IMR-90 (cell line): ENCODE data around the gene SGMS1. TPM values are rescaled to one million over a fixed set of nuclear protein-coding genes. Genes with fewer than 3 reads are reported as not detected.

Experiments used
- ATAC-seq: fragments of 200-7000 bp; cut with Tn5 transposase; 2 replicates; pipeline ENCODE4 v1.9.1; 2020; ENCODE audit warnings: low read depth, mild to moderate bottlenecking, moderate library complexity
- BruUV-seq: library from RNA; stranded (reverse); fragments of 400-500 nt; replicated peaks from 2 replicates; lab custom pipeline; 2021; lab: Mats Ljungman, UMichigan
- CTCF ChIA-PET: fragments of 300-600 bp; formaldehyde crosslinking; extraction: SDS; loops from one replicate; lab custom pipeline; 2021; ENCODE audit warnings: antibody characterized with exemption; lab: Yijun Ruan, JAX
- POLR2A ChIA-PET: fragments of 300-600 bp; sonication (Branson Sonifier 250); formaldehyde crosslinking; loops from one replicate; lab custom pipeline; 2022; ENCODE audit warnings: antibody characterized with exemption; ENCODE audit not compliant: unreplicated experiment; lab: Charles Lee
- DNase-seq: peaks from one replicate; pipeline ENCODE4 v3.0.0; 2013
- H2AFZ ChIP-seq: replicated peaks from 2 replicates; pipeline ENCODE3; 2013; ENCODE audit warnings: low read length, mild to moderate bottlenecking; ENCODE audit not compliant: poor library complexity
- H2AK5ac ChIP-seq: 2 replicates; pipeline ENCODE4 v1.6.1; 2013; ENCODE audit warnings: low read depth, low read length, inconsistent platforms
- H2AK9ac ChIP-seq: replicated peaks from 2 replicates; pipeline ENCODE3; 2013; ENCODE audit warnings: mild to moderate bottlenecking, low read depth, low read length, moderate library complexity; ENCODE audit not compliant: poor library complexity
- H2BK120ac ChIP-seq: 2 replicates; pipeline ENCODE4 v1.6.1; 2013; ENCODE audit warnings: low read depth, low read length, inconsistent platforms
- H2BK15ac ChIP-seq: 3 replicates; pipeline ENCODE4 v1.6.1; 2013; ENCODE audit warnings: low read depth, low read length, inconsistent platforms
- H2BK20ac ChIP-seq: 2 replicates; pipeline ENCODE4 v1.6.1; 2013; ENCODE audit warnings: low read depth, mild to moderate bottlenecking, inconsistent platforms, low read length, moderate library complexity
- H2BK5ac ChIP-seq: 2 replicates; pipeline ENCODE4 v1.6.1; 2013; ENCODE audit warnings: mild to moderate bottlenecking, low read depth, low read length, inconsistent platforms; ENCODE audit not compliant: poor library complexity, severe bottlenecking
- H3K14ac ChIP-seq: replicated peaks from 2 replicates; pipeline ENCODE4 v1.6.1; 2013; ENCODE audit warnings: low read depth, low read length, inconsistent platforms
- H3K18ac ChIP-seq: 2 replicates; pipeline ENCODE4 v1.6.1; 2013; ENCODE audit warnings: low read depth, low read length, control low read depth
- H3K23ac ChIP-seq: 2 replicates; pipeline ENCODE4 v1.6.1; 2013; ENCODE audit warnings: low read depth, low read length, inconsistent platforms
- H3K27ac ChIP-seq: 2 replicates; pipeline ENCODE4 v1.5.1; 2013; ENCODE audit warnings: mild to moderate bottlenecking, control low read depth, low read length; ENCODE audit not compliant: insufficient read depth
- H3K27me3 ChIP-seq: 2 replicates; pipeline ENCODE4 v1.6.1; 2013; ENCODE audit warnings: low read length; ENCODE audit not compliant: control insufficient read depth, insufficient read depth
- H3K36me3 ChIP-seq: 2 replicates; pipeline ENCODE4 v1.6.1; 2013; ENCODE audit warnings: low read length, mixed read lengths; ENCODE audit not compliant: control insufficient read depth, insufficient read depth
- H3K4ac ChIP-seq: 2 replicates; pipeline ENCODE4 v1.6.1; 2013; ENCODE audit warnings: low read depth, low read length, inconsistent platforms
- H3K4me1 ChIP-seq: 2 replicates; pipeline ENCODE4 v1.6.1; 2013; ENCODE audit warnings: low read length, mixed read lengths; ENCODE audit not compliant: control insufficient read depth, insufficient read depth
- H3K4me2 ChIP-seq: 2 replicates; pipeline ENCODE4 v1.6.1; 2013; ENCODE audit warnings: low read depth, mild to moderate bottlenecking, control low read depth, low read length, moderate library complexity
- H3K4me3 ChIP-seq: 2 replicates; pipeline ENCODE4 v1.5.1; 2013; ENCODE audit warnings: low read depth, mild to moderate bottlenecking, control low read depth, low read length, moderate library complexity; ENCODE audit not compliant: insufficient read depth
- H3K56ac ChIP-seq: 2 replicates; pipeline ENCODE4 v1.6.1; 2013; ENCODE audit warnings: low read length, inconsistent platforms; ENCODE audit not compliant: insufficient read depth; ENCODE audit errors: extremely low read depth
- H3K79me1 ChIP-seq, 2 experiments: 2 replicates each; pipeline ENCODE4 v1.6.1; 2013; ENCODE audit warnings: low read length in 2 of 2, inconsistent platforms in 1 of 2, low read depth in 1 of 2
- H3K9ac ChIP-seq: 2 replicates; pipeline ENCODE4 v1.6.1; 2013; ENCODE audit warnings: low read depth, low read length, control low read depth
- H3K9me1 ChIP-seq: 2 replicates; pipeline ENCODE4 v1.6.1; 2013; ENCODE audit warnings: low read length, inconsistent platforms; ENCODE audit not compliant: insufficient read depth
- H3K9me3 ChIP-seq: 2 replicates; pipeline ENCODE4 v1.6.1; 2013; ENCODE audit warnings: low read length; ENCODE audit not compliant: control insufficient read depth, insufficient read depth
- H4K20me1 ChIP-seq: 2 replicates; pipeline ENCODE4 v1.6.1; 2013; ENCODE audit warnings: low read length, inconsistent platforms; ENCODE audit not compliant: insufficient read depth
- H4K5ac ChIP-seq: 2 replicates; pipeline ENCODE4 v1.6.1; 2013; ENCODE audit warnings: mild to moderate bottlenecking, low read depth, low read length, control low read depth
- H4K8ac ChIP-seq, 2 experiments: 2 replicates each; pipeline ENCODE4 v1.6.1; 2013; ENCODE audit warnings: low read depth in 2 of 2, low read length in 2 of 2, control low read depth in 1 of 2, inconsistent platforms in 1 of 2
- H4K91ac ChIP-seq: 2 replicates; pipeline ENCODE4 v1.6.1; 2013; ENCODE audit warnings: low read depth, low read length, inconsistent platforms; ENCODE audit not compliant: insufficient read depth
- BHLHE40 ChIP-seq: fragments of 150-350 bp; IDR thresholded peaks from 2 replicates; pipeline ENCODE4 v1.6.1; 2016; ENCODE audit warnings: mild to moderate bottlenecking, low read depth, low read length
- CEBPB ChIP-seq: IDR thresholded peaks from 2 replicates; pipeline ENCODE4 v1.6.1; 2012; ENCODE audit warnings: low read depth, low read length, improper control_type of control experiment
- CHD1 ChIP-seq: IDR thresholded peaks from 2 replicates; pipeline ENCODE4 v1.6.1; 2012; ENCODE audit warnings: low read depth, low read length, improper control_type of control experiment
- FOS ChIP-seq: fragments of 150-350 bp; IDR thresholded peaks from 2 replicates; pipeline ENCODE4 v1.6.1; 2016; ENCODE audit warnings: low read depth, low read length
- MAFK ChIP-seq: IDR thresholded peaks from 2 replicates; pipeline ENCODE4 v1.6.1; 2012; ENCODE audit warnings: low read depth, low read length, improper control_type of control experiment
- MAZ ChIP-seq: IDR thresholded peaks from 2 replicates; pipeline ENCODE4 v1.6.1; 2012; ENCODE audit warnings: low read depth, mild to moderate bottlenecking, low read length, improper control_type of control experiment, moderate library complexity, borderline replicate concordance
- MXI1 ChIP-seq: IDR thresholded peaks from 2 replicates; pipeline ENCODE4 v1.6.1; 2012; ENCODE audit warnings: low read depth, mild to moderate bottlenecking, low read length, moderate library complexity, borderline replicate concordance
- NFE2L2 ChIP-seq: fragments of 150-350 bp; IDR thresholded peaks from 2 replicates; pipeline ENCODE4 v1.6.1; 2016; ENCODE audit warnings: low read depth, mild to moderate bottlenecking, low read length
- POLR2A ChIP-seq: IDR thresholded peaks from 2 replicates; pipeline ENCODE4 v1.6.1; 2012; ENCODE audit warnings: mild to moderate bottlenecking, low read depth, low read length
- RAD21 ChIP-seq: IDR thresholded peaks from 2 replicates; pipeline ENCODE4 v1.6.1; 2012; ENCODE audit warnings: low read length, improper control_type of control experiment
- RCOR1 ChIP-seq: IDR thresholded peaks from 2 replicates; pipeline ENCODE4 v1.6.1; 2012; ENCODE audit warnings: mild to moderate bottlenecking, low read length, improper control_type of control experiment; ENCODE audit not compliant: insufficient replicate concordance
- RFX5 ChIP-seq: IDR thresholded peaks from 2 replicates; pipeline ENCODE4 v1.8.0; 2012; ENCODE audit warnings: low read depth, mild to moderate bottlenecking, low read length, moderate library complexity
- SMC3 ChIP-seq: fragments of 150-350 bp; IDR thresholded peaks from 2 replicates; pipeline ENCODE4 v1.6.1; 2016; ENCODE audit warnings: low read depth, mild to moderate bottlenecking, antibody characterized with exemption, low read length, moderate library complexity
- WGBS, 2 experiments: methylation state at CpG; one replicate each; pipeline versions ENCODE4 v1.1.5 to v1.1.7; 2013; ENCODE audit warnings: missing lambda C conversion rate in 2 of 2; ENCODE audit not compliant: insufficient read length in 1 of 2; ENCODE audit errors: extremely low coverage in 2 of 2; 5-methylcytosine and 5-hydroxymethylcytosine counted together
- dilution Hi-C: fragments of 300-500 bp; cut with HindIII; formaldehyde crosslinking; loops from one replicate; pipeline ENCODE4 v1.14.3; 2018; ENCODE audit warnings: low sequenced_read_pairs; ENCODE audit not compliant: unreplicated experiment
- in situ Hi-C: fragments of 300-500 bp; cut with MboI; formaldehyde crosslinking; loops from 3 replicates; pipeline ENCODE4 v1.14.3; 2019; ENCODE audit warnings: low sequenced_read_pairs, inconsistent platforms, mixed read lengths
- intact Hi-C: fragments of 100-400 bp; cut with micrococcal nuclease; formaldehyde crosslinking; loops from 2 replicates; pipeline ENCODE4 v1.10.0; 2022
- polyA plus RNA-seq, 3 experiments: library from polyadenylated mRNA; depleted of rRNA; stranded (reverse); fragments of >200 nt; gene quantifications; 2 replicates each; pipeline ENCODE4 v1.2.3, GENCODE V29; 2012; ENCODE audit warnings: low replicate concordance in 1 of 3
- total RNA-seq: library from RNA; depleted of rRNA; stranded (reverse); fragments of >200 nt; gene quantifications from 2 replicates; pipeline ENCODE4 v1.2.3, GENCODE V29; 2012
- TF ChIP-seq, protein P1 (sequence below): conservative IDR thresholded peaks from 2 replicates; pipeline ENCODE4 v1.5.1; 2012; ENCODE audit warnings: mild to moderate bottlenecking, low read depth, low read length, improper control_type of control experiment
- TF ChIP-seq, protein P2 (sequence below): fragments of 150-350 bp; IDR thresholded peaks from 2 replicates; pipeline ENCODE4 v1.6.1; 2017; ENCODE audit warnings: mild to moderate bottlenecking, antibody characterized with exemption, low read length, low read depth
- TF ChIP-seq, protein P3 (sequence below): fragments of 150-350 bp; IDR thresholded peaks from 2 replicates; pipeline ENCODE4 v1.6.1; 2016; ENCODE audit warnings: low read depth, mild to moderate bottlenecking, low read length, moderate library complexity, borderline replicate concordance

Gene SGMS1
- total and polyA plus RNA-seq, 2 of the 4 experiments (the other 2 are of a cell fraction): 9.8 to 30.8 TPM

DNA sequence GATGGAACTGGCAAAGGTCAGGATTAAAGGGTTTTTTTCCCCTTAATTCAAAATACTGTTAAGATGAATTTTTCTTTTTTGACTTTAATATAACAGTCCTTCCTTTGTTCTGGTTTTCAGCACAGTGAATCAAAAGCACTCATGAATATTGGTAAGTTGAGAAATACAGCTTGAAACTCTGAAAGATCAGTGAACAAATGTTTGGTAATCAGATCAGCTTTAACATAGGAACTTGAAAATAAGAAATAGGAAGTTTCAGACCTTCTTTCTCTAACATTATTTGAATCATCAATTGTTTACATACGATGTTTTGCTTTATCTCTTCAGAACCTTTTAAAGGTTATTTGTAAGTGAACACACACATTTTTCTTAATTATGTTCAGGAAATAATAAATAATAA lies 90.5 kb downstream of the SGMS1 start:
- Histone ChIP-seq H3K4ac (no peak overlapping the region), H4K20me1 (no peaks in the 10 kb centered on the region), H2BK120ac (no peak overlapping the region), H3K9ac (no peak overlapping the region), H4K8ac (no peak overlapping the region), H3K23ac (no peak overlapping the region), H2BK5ac (no peak overlapping the region), H3K9me3 (no peaks in the 10 kb centered on the region), H3K4me2 (no peak overlapping the region), H3K27ac (no peak overlapping the region), H3K14ac (no peak overlapping the region), H2BK15ac (no peak overlapping the region), H2AK5ac (no peak overlapping the region), H3K56ac (no peak overlapping the region), H3K79me1 (peaks cover 7 to 25% of the 10 kb centered on the region in 2 experiments; a peak in 3 of 4 replicates), H3K18ac (no peak overlapping the region), H4K5ac (no peak overlapping the region), H2BK20ac (no peak overlapping the region), H2AFZ (no peak overlapping the region), H3K27me3 (no peaks in the 10 kb centered on the region), H3K9me1 (peaks cover 6% of the 10 kb centered on the region; the same call in 1 of the 2 replicates), H4K91ac (no peak overlapping the region), H2AK9ac (no peak overlapping the region), H3K36me3 (no peaks in the 10 kb centered on the region), H3K4me3 (no peak overlapping the region), H3K4me1 (peaks cover 2% of the 10 kb centered on the region; the same call in 1 of the 2 replicates)
- DNase-seq (no peak), ATAC-seq (no peak)
- CTCF ChIA-PET: no interaction called here
- dilution Hi-C loops: no loop called here
- no TSS peak for BruUV-seq
- WGBS, 2 experiments: no CpG with 5 or more reads among the region's 1 CpG
- intact Hi-C loops: no loop called here
- TF ChIP-seq MXI1: no peak
- TF ChIP-seq, protein P1, sequence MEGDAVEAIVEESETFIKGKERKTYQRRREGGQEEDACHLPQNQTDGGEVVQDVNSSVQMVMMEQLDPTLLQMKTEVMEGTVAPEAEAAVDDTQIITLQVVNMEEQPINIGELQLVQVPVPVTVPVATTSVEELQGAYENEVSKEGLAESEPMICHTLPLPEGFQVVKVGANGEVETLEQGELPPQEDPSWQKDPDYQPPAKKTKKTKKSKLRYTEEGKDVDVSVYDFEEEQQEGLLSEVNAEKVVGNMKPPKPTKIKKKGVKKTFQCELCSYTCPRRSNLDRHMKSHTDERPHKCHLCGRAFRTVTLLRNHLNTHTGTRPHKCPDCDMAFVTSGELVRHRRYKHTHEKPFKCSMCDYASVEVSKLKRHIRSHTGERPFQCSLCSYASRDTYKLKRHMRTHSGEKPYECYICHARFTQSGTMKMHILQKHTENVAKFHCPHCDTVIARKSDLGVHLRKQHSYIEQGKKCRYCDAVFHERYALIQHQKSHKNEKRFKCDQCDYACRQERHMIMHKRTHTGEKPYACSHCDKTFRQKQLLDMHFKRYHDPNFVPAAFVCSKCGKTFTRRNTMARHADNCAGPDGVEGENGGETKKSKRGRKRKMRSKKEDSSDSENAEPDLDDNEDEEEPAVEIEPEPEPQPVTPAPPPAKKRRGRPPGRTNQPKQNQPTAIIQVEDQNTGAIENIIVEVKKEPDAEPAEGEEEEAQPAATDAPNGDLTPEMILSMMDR: no peak
- TF ChIP-seq RFX5: no peak
- TF ChIP-seq MAZ: no peak
- TF ChIP-seq NFE2L2: no peak
- TF ChIP-seq RCOR1: no peak
- no peak for TF ChIP-seq RAD21
- no peak for TF ChIP-seq CHD1
- TF ChIP-seq SMC3: no peak
- TF ChIP-seq, protein P2, sequence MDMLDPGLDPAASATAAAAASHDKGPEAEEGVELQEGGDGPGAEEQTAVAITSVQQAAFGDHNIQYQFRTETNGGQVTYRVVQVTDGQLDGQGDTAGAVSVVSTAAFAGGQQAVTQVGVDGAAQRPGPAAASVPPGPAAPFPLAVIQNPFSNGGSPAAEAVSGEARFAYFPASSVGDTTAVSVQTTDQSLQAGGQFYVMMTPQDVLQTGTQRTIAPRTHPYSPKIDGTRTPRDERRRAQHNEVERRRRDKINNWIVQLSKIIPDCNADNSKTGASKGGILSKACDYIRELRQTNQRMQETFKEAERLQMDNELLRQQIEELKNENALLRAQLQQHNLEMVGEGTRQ: no peak
- no peak for TF ChIP-seq FOS
- TF ChIP-seq POLR2A: no peak
- TF ChIP-seq BHLHE40: no peak
- TF ChIP-seq, protein P3, sequence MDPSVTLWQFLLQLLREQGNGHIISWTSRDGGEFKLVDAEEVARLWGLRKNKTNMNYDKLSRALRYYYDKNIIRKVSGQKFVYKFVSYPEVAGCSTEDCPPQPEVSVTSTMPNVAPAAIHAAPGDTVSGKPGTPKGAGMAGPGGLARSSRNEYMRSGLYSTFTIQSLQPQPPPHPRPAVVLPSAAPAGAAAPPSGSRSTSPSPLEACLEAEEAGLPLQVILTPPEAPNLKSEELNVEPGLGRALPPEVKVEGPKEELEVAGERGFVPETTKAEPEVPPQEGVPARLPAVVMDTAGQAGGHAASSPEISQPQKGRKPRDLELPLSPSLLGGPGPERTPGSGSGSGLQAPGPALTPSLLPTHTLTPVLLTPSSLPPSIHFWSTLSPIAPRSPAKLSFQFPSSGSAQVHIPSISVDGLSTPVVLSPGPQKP: no peak
- no peak for TF ChIP-seq MAFK
- TF ChIP-seq CEBPB: no peak
- POLR2A ChIA-PET: interaction anchor here (0.6 kb wide), 1 partner anchor 206 kb away, joined by 3 read pairs; the partner anchor contains the start of gene ASAH2B
- in situ Hi-C loops: no loop called here
